ENCODE results near the gene COBLL1. TPM values are rescaled to one million over a fixed set of nuclear protein-coding genes. Genes with fewer than 3 reads are reported as not detected.
"Not testable (repeated sequence)": the region's sequence is repeated elsewhere in the genome, so short reads cannot be mapped to it uniquely, and the experiment has no call there.

COBLL1 gene
- polyA plus RNA-seq, 1 donor, result 38.3 TPM

DNA sequence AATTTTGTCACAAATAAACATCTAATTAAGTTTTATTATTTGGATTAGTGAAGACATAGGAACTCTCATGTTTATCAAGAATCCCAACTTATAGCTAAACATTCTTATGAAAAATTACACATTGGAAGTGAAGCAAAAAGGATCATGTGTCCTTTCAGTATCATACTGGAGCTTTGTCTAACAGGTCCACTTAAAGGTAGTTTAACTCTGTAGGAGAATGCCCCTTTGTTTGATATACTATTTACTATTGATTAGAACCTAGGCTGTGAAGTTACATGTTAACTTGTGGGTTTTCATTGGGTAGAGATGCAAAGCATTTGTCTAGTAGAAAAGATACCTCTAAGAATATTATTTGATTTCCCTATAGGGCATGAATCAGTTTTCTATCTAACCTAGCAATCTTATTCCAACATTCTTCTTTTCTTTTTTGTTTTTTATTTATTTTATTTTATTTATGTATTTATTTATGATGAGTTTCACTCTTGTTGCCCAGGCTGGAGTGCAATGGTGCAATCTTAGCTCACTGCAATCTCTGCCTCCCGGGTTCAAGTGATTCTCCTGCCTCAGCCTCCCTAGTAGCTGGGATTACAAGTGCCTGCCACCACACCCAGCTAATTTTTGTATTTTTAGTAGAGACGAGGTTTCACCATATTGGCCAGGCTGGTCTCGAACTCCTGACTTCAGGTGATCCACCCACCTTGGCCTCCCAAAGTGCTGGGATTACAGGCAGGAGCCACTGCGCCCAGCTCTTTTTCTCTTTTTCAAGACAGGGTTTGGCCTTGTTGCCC lies 18.5 kb upstream of the COBLL1 start:
- no CpG with 5 or more reads among the region's 4 CpGs for whole genome bisulfite sequencing (ENCODE audit: insufficient coverage, low lambda C conversion rate)
- H3K36me3 ChIP-seq (ENCODE audit: control insufficient read depth, insufficient read depth, low read length); H3K9me3 ChIP-seq (ENCODE audit: control insufficient read depth, low read depth, low read length); DNase-seq; H3K27me3 ChIP-seq (ENCODE audit: control insufficient read depth, insufficient read depth, low read length); H3K4me3 ChIP-seq (ENCODE audit: low read length); H3K4me1 ChIP-seq (ENCODE audit: control insufficient read depth, insufficient read depth, low read length); H3K27ac ChIP-seq (ENCODE audit: low read length): not testable (repeated sequence)

DNA sequence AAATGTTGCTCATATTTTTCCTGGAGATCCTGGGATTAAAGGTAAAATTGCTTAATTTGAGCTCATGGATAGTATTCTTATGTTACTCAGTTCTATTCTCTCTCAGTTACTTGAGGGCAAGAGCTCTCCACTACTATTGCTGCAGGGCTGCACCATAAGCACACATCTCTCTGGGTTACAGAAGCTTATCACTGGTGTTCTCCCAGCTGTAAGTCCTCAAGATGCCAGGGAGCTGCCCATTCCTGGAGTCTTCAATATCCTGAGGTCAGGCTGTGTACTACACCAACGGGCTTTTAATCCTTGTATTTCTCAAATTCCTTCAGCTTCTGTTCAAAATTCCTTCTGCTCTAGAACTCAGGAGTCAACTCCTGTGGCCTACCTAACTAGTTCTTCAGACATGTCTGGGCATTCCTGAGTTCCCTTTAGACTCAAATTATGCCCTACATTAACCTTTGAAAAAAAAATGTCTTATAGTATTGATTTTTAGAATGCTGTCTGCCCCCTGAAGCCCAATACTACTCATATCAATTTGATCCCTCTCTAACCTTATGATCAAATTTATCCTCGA lies 17.7 kb upstream of the COBLL1 start:
- Histone ChIP-seq H3K36me3 (ENCODE audit: control insufficient read depth, insufficient read depth, low read length) (no peaks in the 10 kb centered on the region), H3K9me3 (ENCODE audit: control insufficient read depth, low read depth, low read length) (no peaks in the 10 kb centered on the region), H3K4me1 (ENCODE audit: control insufficient read depth, insufficient read depth, low read length) (no peaks in the 10 kb centered on the region), H3K4me3 (ENCODE audit: low read length) (no peak overlapping the region), H3K27ac (ENCODE audit: low read length) (no peak overlapping the region), H3K27me3 (ENCODE audit: control insufficient read depth, insufficient read depth, low read length) (no peaks in the 10 kb centered on the region)
- DNase-seq, result no peak
- no CpG with 5 or more reads among the region's 2 CpGs for WGBS (ENCODE audit: insufficient coverage, low lambda C conversion rate)

DNA sequence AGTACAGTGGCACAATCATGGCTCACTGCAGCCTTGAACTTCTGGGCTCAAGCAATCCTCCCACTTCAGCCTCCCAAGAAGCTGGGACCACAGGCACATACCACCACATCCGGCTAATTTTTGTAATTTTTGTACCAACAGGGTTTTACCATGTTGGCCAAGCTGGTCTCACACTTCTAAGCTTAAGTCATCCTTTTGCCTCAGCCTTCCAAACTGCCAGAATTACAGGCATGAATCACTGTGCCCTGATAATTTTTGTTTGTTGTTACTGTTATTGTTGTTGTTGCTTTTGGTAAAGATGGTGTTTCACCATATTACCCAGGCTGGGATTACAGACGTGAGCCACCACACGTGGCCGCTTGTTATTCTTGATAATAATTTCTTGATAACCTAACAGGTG lies 10.5 kb upstream of the COBLL1 start:
- H3K9me3 ChIP-seq (ENCODE audit: control insufficient read depth, low read depth, low read length), result no peaks in the 10 kb centered on the region
- no peaks in the 10 kb centered on the region for H3K27me3 ChIP-seq (ENCODE audit: control insufficient read depth, insufficient read depth, low read length)
- WGBS (ENCODE audit: insufficient coverage, low lambda C conversion rate), result no CpG with 5 or more reads among the region's 4 CpGs
- H3K4me1 ChIP-seq (ENCODE audit: control insufficient read depth, insufficient read depth, low read length), result no peaks in the 10 kb centered on the region
- DNase-seq, result no peak
- H3K27ac ChIP-seq (ENCODE audit: low read length), result no peak overlapping the region
- no peaks in the 10 kb centered on the region for H3K36me3 ChIP-seq (ENCODE audit: control insufficient read depth, insufficient read depth, low read length)
- H3K4me3 ChIP-seq (ENCODE audit: low read length), result no peak overlapping the region

GRCh38 chr2:164850235-164850634 lies 8.6 kb upstream of the COBLL1 start:
- Histone ChIP-seq H3K9me3 (ENCODE audit: control insufficient read depth, low read depth, low read length) (no peaks in the 10 kb centered on the region), H3K36me3 (ENCODE audit: control insufficient read depth, insufficient read depth, low read length) (no peaks in the 10 kb centered on the region), H3K4me3 (ENCODE audit: low read length) (no peak overlapping the region), H3K27me3 (ENCODE audit: control insufficient read depth, insufficient read depth, low read length) (no peaks in the 10 kb centered on the region), H3K27ac (ENCODE audit: low read length) (no peak overlapping the region), H3K4me1 (ENCODE audit: control insufficient read depth, insufficient read depth, low read length) (no peaks in the 10 kb centered on the region)
- no CpG with 5 or more reads among the region's 4 CpGs for WGBS (ENCODE audit: insufficient coverage, low lambda C conversion rate)
- no peak for DNase-seq

DNA sequence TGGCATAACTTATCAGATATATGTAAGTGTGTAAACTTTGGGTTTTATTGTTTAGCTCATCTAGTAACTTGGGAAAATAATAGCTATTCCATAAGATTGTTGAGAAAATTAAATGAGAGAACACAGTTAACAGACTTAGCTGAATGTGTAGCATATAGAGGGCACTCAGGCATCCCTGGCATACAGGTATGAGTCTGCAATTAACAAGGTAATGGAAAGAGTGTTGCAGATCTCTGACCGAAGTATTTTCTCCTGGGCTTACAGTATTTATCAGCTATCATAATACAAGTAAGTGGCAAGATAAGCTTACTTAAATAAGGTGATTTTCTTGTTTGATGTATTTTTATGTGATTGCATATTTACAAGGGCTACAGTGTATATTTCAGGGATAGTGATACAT lies 7.9 kb upstream of the COBLL1 start:
- Histone ChIP-seq H3K36me3 (ENCODE audit: control insufficient read depth, insufficient read depth, low read length) (no peaks in the 10 kb centered on the region), H3K9me3 (ENCODE audit: control insufficient read depth, low read depth, low read length) (no peaks in the 10 kb centered on the region), H3K27me3 (ENCODE audit: control insufficient read depth, insufficient read depth, low read length) (no peaks in the 10 kb centered on the region), H3K4me3 (ENCODE audit: low read length) (no peak overlapping the region), H3K4me1 (ENCODE audit: control insufficient read depth, insufficient read depth, low read length) (no peaks in the 10 kb centered on the region), H3K27ac (ENCODE audit: low read length) (no peak overlapping the region)
- DNase-seq, result no peak
- WGBS (ENCODE audit: insufficient coverage, low lambda C conversion rate), result no CpG with 5 or more reads among the region's 1 CpG

- Histone ChIP-seq H3K27ac (ENCODE audit: low read length) (no peak overlapping the region), H3K9me3 (ENCODE audit: control insufficient read depth, low read depth, low read length) (no peaks in the 10 kb centered on the region)
Measured at GRCh38 chr2:164847981-164848741, 6.5 kb upstream of the COBLL1 start.

DNA sequence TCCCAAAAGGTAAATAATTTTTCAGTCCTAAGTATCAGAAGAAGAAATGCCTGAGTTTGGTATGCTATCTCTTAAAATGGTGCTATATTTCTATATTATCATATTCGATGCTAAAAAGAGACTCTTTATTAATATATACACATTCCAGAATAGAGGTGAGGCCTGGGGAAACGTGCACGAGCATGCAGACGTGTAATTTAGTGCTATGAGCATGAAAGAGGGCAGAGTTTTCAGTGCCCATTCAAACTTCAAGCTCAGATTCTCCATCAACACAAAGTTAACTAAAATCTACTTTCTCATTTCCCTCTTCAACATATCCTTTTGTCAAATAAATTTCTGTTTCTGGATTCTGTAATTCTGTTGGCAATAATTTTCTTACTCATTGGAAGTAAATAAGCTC lies 5.7 kb upstream of the COBLL1 start:
- 75% methylated on average over 2 of the region's 4 CpGs for WGBS (ENCODE audit: insufficient coverage, low lambda C conversion rate)
- H3K4me3 ChIP-seq (ENCODE audit: low read length), result no peak overlapping the region
- H3K9me3 ChIP-seq (ENCODE audit: control insufficient read depth, low read depth, low read length), result no peaks in the 10 kb centered on the region
- no peaks in the 10 kb centered on the region for H3K36me3 ChIP-seq (ENCODE audit: control insufficient read depth, insufficient read depth, low read length)
- H3K4me1 ChIP-seq (ENCODE audit: control insufficient read depth, insufficient read depth, low read length), result peaks cover 4% of the 10 kb centered on the region
- DNase-seq, result no peak
- H3K27ac ChIP-seq (ENCODE audit: low read length), result no peak overlapping the region
- H3K27me3 ChIP-seq (ENCODE audit: control insufficient read depth, insufficient read depth, low read length), result no peaks in the 10 kb centered on the region

More at GRCh38 chr2:164847981-164848741, 6.5 kb upstream of the COBLL1 start:
- H3K36me3 ChIP-seq (ENCODE audit: control insufficient read depth, insufficient read depth, low read length), result no peaks in the 10 kb centered on the region
- whole genome bisulfite sequencing (ENCODE audit: insufficient coverage, low lambda C conversion rate), result 67% methylated on average over 1 of the region's 2 CpGs
- H3K27me3 ChIP-seq (ENCODE audit: control insufficient read depth, insufficient read depth, low read length), result no peaks in the 10 kb centered on the region
- no peaks in the 10 kb centered on the region for H3K4me1 ChIP-seq (ENCODE audit: control insufficient read depth, insufficient read depth, low read length)
- H3K4me3 ChIP-seq (ENCODE audit: low read length), result no peak overlapping the region
- DNase-seq, result no peak

DNA sequence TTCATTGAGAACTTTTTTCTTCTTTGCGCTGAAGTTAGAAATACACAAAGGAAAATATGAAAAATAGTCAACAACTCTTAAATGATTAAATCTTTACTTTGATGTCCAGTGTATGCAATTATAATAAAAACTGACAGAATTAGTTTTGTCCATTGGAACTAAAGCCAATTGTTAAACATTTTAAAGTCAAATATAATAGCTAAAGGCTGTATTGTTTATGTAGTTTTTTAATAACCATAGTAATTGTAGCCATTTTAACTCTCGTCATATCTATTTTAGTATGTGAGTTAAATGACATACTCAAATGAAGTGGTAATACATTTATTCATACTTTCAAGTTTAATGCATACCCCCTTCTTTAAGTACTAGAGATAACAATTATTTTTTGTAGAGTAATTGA lies 4.7 kb upstream of the COBLL1 start:
- H3K4me1 ChIP-seq (ENCODE audit: control insufficient read depth, insufficient read depth, low read length), result peaks cover 4% of the 10 kb centered on the region
- H3K9me3 ChIP-seq (ENCODE audit: control insufficient read depth, low read depth, low read length), result no peaks in the 10 kb centered on the region
- no peak overlapping the region for H3K27ac ChIP-seq (ENCODE audit: low read length)
- 100% methylated on average over 2 of the region's 2 CpGs for WGBS (ENCODE audit: insufficient coverage, low lambda C conversion rate)
- no peaks in the 10 kb centered on the region for H3K27me3 ChIP-seq (ENCODE audit: control insufficient read depth, insufficient read depth, low read length)
- H3K36me3 ChIP-seq (ENCODE audit: control insufficient read depth, insufficient read depth, low read length), result no peaks in the 10 kb centered on the region
- no peak overlapping the region for H3K4me3 ChIP-seq (ENCODE audit: low read length)
- DNase-seq, result no peak

DNA sequence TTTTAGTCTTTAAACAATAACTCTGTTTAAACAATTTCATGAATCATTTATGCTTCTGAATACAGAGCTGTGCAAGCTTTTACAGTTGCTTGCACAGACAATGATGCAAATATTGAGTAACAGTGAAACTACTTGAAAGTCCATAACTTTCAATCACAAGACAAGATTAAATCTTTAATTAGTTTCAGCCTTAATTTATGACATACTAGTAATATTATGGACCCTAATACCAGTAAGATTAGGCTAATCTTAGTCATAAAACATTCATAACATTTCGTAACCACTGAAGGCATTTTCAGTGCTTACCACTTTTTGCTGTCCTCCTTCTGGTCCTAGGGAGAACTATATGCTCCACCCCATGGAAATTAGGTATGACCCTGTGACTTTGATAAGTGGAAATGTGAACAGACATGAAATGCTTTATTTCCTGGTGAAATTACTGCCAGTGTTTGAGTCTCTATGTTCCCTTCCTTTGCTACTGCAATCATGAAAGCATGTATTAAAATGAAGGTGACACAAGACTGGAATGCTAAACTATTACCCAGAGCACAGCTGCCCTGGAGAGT lies 1.8 kb upstream of the COBLL1 start:
- peaks cover 4% of the 10 kb centered on the region for H3K4me1 ChIP-seq (ENCODE audit: control insufficient read depth, insufficient read depth, low read length)
- DNase-seq, result peak; percentile 61 to 94
- H3K4me3 ChIP-seq (ENCODE audit: low read length), result no peak overlapping the region
- peak overlapping the region; percentile 96 for H3K27ac ChIP-seq (ENCODE audit: low read length)
- no peaks in the 10 kb centered on the region for H3K9me3 ChIP-seq (ENCODE audit: control insufficient read depth, low read depth, low read length)
- no peaks in the 10 kb centered on the region for H3K36me3 ChIP-seq (ENCODE audit: control insufficient read depth, insufficient read depth, low read length)
- H3K27me3 ChIP-seq (ENCODE audit: control insufficient read depth, insufficient read depth, low read length), result no peaks in the 10 kb centered on the region
- WGBS (ENCODE audit: insufficient coverage, low lambda C conversion rate), result no CpG with 5 or more reads among the region's 1 CpG

DNA sequence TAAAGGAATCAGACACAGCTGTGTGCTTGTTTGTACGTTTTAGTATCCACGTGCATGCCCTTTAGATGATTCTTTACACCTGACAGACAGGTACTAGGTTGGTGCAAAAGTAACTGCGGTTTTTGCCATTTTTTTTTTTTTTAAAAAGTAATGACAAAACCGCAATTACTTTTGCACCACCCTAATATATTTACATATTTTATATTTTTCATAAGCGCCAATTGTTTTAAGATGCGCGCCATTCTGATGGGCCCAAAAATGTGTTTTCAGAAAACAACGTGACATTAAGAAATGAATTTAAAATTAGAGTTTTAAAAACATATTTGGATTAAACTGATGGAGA lies 972 bp upstream of the COBLL1 start:
- WGBS (ENCODE audit: insufficient coverage, low lambda C conversion rate), result 67% methylated on average over 6 of the region's 8 CpGs
- no peaks in the 10 kb centered on the region for H3K36me3 ChIP-seq (ENCODE audit: control insufficient read depth, insufficient read depth, low read length)

More for the DNA sequence above, 972 bp upstream of the COBLL1 start:
- H3K27ac ChIP-seq (ENCODE audit: low read length), result peak overlapping the region; percentile 96
- peaks cover 4% of the 10 kb centered on the region for H3K4me1 ChIP-seq (ENCODE audit: control insufficient read depth, insufficient read depth, low read length)
- no peaks in the 10 kb centered on the region for H3K27me3 ChIP-seq (ENCODE audit: control insufficient read depth, insufficient read depth, low read length)
- no peak for DNase-seq
- no peaks in the 10 kb centered on the region for H3K9me3 ChIP-seq (ENCODE audit: control insufficient read depth, low read depth, low read length)
- no peak overlapping the region for H3K4me3 ChIP-seq (ENCODE audit: low read length)
